ENCODE measurements around the gene VANGL1.

The VANGL1 gene

GRCh38 chr1:115644109-115644508, 2.3 kb downstream of the VANGL1 start:
- DNase-seq: no peak

GRCh38 chr1:115647047-115647446, 5.3 kb downstream of the VANGL1 start:
- DNase-seq: no peak

- DNase-seq: no peak
These were observed 5.7 kb downstream of the VANGL1 start for GRCh38 chr1:115647507-115647906.

GRCh38 chr1:115647919-115648650, 6.3 kb downstream of the VANGL1 start:
- DNase-seq: no peak

- no peak for DNase-seq
These were observed 7.2 kb downstream of the VANGL1 start for GRCh38 chr1:115648717-115649691.

GRCh38 chr1:115649964-115650363, 8.2 kb downstream of the VANGL1 start:
- DNase-seq: no peak

GRCh38 chr1:115650961-115651360, 9.2 kb downstream of the VANGL1 start:
- no peak for DNase-seq

GRCh38 chr1:115651391-115651790, 9.6 kb downstream of the VANGL1 start:
- DNase-seq: no peak

- DNase-seq: no peak
These were observed 10.5 kb downstream of the VANGL1 start for GRCh38 chr1:115652236-115652788.

- no peak for DNase-seq
These were observed 12.4 kb downstream of the VANGL1 start for GRCh38 chr1:115654125-115654524.

- DNase-seq: no peak
These were observed 13.0 kb downstream of the VANGL1 start for GRCh38 chr1:115654663-115655305.

GRCh38 chr1:115655306-115655663, 13.5 kb downstream of the VANGL1 start:
- DNase-seq: no peak

GRCh38 chr1:115655916-115656315, 14.1 kb downstream of the VANGL1 start:
- DNase-seq: no peak

GRCh38 chr1:115656461-115657077, 14.8 kb downstream of the VANGL1 start:
- DNase-seq: no peak

- no peak for DNase-seq
These were observed 16.9 kb downstream of the VANGL1 start for GRCh38 chr1:115658646-115659045.

- no peak for DNase-seq
These were observed 18.4 kb downstream of the VANGL1 start for GRCh38 chr1:115660151-115660550.

GRCh38 chr1:115661157-115661556, 19.4 kb downstream of the VANGL1 start:
- DNase-seq: no peak

GRCh38 chr1:115665319-115666096, 23.7 kb downstream of the VANGL1 start:
- DNase-seq: no peak

GRCh38 chr1:115666206-115666605, 24.4 kb downstream of the VANGL1 start:
- DNase-seq: no peak

GRCh38 chr1:115666702-115667101, 24.9 kb downstream of the VANGL1 start:
- DNase-seq: no peak

GRCh38 chr1:115668579-115668978, 26.8 kb downstream of the VANGL1 start:
- DNase-seq: no peak

All from activated gamma-delta T cell (primary cell).